ENCODE data around the gene SORBS1.

SORBS1 gene

DNA sequence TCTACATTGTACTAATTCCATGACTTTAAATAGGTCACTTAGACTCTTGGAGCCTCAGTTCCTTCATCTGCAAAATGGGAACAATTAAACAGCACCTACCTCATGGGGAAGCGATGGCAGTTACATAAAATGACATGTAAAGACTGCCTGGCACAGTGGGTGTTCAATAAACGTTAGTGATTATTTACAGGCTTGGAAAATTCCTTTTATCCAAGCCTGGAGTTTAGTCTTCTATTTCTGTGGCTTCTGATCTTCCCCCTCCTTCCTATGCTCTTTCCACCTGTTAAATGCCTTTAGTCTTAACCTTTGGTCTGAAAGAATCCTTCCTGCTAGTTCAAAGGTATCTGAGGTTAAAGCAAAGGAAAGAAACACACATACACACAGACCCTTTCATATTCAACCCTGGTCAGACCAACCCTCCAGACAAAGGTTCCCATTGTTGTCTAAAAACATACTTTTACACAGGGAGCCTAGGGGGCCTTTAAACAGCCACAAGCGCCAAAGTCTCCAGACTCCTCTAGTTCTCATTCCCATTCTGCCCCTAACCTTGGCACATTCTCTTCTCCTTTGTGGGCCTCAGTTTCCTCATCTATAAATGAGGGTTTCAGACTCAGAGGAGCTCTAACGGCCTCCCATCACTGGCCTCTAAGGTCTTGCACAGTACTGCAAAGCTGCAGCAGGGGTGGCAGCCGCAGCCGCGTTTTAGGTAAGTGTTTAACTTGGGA, 21.4 kb downstream of the SORBS1 start:
- no peak for DNase-seq (ENCODE audit: low read depth)

DNA sequence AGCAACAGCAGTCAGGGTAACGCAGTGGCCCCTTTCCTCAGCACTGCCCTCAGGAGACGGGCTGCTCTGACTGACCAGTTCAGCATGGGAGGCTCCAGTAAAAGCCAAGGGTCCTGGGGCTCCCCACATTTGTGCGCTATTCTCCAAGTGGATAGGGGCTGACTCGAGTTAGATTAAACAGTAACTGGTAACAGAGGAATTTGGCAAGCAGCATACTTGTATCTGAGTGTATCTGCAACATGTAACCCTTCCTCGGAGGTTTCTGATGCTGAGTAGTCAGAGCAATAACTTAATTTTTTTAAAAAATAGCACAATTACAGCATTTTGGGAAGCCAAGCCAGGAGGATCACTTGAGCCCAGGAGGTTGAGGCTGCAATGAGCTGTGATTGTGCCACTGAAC, 22.8 kb downstream of the SORBS1 start:
- DNase-seq (ENCODE audit: low read depth), result no peak

DNA sequence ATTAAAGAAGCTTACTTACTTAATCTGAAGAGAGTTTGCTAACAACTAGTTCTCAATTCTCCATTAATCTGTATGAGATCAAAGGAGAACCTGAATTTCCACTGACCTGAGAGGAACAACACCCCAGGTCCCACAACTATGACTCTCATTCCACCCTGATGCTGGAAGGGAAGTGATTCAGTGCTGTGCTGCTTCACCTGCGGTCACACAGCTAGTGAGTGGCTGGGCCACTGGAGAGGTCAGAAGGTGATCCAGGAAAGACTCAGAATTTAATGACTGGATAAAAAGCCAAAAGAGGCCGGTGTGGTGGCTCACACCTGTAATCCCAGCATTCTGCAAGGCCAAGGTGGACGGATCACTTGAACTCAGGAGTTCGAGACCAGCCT, 23.6 kb downstream of the SORBS1 start:
- DNase-seq (ENCODE audit: low read depth), result no peak

DNA sequence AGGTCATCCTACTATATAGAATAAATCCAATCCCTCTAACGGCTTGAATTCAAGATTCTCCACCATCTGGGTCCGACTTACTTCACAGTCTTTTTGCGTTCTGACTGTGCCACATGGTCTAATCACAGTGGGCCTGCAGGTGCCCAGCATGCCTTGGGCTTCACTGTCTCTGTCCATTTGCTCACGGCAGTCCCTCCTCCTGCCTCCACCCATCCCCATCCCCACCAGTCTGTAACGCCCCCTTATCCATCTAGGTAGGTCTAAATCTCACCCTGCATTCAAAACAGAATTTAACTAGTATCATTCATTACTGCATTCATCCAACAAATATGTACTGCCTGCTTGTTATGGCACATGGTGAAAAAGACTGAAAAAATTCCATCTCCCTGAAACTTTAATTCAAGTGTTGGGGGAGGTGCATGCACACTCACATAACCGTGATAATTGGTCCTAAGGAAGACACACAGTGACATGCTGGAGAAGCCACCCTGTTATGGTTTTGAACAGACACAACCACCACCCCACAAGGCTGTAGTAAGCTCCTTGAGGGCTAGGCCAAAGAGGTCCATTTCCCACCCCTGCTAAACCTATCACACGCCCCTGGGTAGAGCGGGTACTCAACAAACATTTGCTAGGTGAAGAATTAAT, 24.2 kb downstream of the SORBS1 start:
- DNase-seq (ENCODE audit: low read depth), result no peak

DNA sequence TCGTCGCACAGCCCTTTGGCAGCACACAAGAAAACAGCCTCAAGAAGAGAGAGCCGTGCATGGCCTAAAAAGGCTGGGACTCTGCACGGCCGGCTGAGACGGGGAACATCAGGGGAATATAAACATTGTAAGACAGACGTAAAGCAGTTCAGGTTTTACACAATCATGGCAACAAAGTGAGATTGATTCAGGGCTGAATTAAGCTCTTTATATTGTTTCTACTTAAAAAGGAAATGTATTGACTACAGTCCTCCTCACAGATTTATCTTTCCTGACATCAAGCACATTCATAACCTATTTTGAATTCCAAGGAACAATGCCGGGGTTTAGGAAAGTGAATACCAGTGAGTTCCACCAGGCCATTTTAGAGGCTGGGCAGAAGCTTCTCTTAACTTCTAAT, 25.2 kb downstream of the SORBS1 start:
- no peak for DNase-seq (ENCODE audit: low read depth)

DNA sequence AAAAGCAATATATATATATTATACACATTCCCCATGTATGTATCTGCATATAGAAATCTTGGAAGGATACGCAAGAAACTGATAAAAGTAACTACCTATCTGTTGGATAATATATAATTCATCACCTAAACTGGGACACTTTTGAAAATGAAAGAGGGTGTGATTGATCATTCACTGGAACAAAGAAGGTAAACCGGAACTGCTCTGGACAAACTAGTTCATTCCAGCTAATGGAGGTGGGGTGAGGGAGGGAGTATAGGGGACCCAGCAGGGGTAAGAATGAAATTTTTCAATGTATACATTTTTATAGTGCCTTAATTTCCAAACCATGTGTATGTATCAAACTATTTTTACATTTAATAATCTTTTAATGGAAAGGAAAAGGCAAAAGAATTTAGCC, 25.6 kb downstream of the SORBS1 start:
- no peak for DNase-seq (ENCODE audit: low read depth)

DNA sequence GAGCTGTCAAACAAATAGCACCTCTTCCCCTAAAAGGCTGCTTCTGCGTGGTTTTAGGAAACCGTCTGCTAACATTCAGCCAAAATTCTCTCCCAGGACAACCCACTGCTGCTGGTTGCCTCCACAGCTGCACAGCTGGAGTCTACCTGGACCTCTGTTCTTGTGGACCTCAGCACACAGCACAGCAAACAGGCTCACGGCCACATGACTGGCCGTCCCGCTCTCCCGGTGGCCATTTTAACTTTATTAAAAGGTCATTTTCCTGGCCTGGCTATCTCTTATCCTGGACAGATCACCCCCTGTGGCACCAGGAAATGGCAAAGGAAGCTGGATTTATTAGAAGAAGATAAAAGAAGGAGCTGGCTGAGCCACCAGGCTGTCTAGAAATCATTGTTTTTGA, 27.6 kb downstream of the SORBS1 start:
- no peak for DNase-seq (ENCODE audit: low read depth)

DNA sequence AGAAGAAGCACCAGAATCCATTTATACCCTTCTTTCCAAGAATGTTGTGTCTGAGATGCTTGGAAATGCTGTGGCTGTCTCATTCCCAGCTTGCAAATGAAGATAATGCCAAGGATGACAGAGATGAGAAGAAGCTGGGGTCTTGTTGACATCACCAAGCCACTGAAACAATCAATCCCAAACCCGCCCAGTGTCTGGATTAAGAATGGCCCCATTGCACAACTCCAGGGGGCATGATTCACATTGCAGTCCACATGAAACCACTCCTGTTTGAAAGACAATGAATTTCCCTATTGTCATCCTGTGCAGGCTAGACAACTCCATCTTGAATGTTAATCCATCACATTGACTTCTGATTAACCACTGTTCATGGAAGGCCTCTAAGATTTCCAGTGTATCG, 28.6 kb downstream of the SORBS1 start:
- DNase-seq (ENCODE audit: low read depth), result no peak

DNA sequence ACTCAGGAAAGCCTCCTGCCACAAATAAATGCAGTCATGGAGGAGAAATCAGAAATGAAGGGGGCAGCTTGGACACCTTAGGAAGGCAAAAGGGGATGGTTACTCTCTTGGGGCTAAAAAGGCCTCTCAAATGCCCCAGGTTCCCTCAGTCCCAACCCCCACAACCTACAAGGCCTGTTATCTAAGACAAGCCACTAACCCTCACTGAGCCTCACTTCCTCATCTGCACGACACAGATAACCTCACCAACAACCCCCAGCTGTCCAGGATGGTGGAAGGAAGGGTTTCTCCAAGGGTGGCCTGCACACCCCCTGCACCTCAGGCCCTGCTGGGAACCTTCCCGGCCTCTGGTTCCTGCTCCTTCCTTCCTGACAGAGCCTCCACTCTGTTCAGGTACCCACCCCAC, 29.2 kb downstream of the SORBS1 start:
- no peak for DNase-seq (ENCODE audit: low read depth)

DNA sequence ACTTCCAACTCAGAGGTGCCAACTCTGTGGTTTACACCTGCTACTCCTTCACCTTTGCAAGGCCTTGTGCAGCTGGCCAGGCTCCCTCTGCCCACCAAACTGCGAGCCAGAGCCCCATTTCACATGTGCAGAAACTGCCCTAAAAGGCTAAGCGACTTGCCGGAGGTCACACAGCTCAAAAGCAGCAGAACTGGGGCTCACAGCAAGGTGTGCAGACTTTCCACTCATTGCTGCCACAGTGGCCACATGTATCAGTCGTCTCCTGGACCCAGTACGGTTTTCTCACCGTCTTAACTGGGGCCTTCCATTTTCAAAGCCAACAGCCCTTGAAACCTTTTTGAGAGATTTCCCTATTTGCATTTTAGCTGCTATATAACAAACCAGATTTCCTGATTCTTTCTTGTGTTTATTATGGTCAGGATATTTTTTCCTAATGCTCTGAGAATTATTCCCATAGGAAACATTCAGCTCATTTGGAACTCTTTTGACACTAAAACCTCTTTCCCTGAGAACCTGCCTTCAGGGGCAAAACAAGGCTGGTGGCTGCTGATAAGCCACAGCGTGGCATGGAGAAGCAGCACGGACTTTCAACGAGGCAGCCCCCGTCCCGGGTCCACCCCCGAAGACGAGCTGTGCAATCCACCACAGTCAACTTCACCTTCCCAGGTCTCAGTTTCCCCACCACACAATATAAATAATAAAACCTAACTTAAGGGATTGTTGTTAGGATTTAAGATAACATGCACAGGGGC, 29.9 kb downstream of the SORBS1 start:
- DNase-seq (ENCODE audit: low read depth), result no peak

DNA sequence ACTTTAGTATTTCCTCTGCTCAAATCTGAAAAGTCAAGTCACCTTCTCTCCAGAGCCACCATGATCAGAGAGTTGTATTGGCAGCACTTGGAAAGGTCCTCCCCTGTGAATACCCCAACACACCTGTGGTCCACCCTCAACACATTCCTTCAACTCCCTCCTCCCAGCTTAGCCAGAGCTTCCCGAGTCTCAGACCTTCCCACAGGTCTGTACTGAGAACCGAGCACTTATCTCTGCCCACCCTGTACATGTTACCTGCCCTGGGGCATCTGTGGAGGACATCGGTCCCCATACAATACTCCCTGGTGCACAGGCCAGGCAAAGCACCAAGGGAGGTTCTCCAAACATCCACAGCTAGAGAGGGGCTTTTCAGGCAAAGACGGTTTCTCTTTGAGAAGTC, 30.6 kb downstream of the SORBS1 start:
- DNase-seq (ENCODE audit: low read depth), result no peak

DNA sequence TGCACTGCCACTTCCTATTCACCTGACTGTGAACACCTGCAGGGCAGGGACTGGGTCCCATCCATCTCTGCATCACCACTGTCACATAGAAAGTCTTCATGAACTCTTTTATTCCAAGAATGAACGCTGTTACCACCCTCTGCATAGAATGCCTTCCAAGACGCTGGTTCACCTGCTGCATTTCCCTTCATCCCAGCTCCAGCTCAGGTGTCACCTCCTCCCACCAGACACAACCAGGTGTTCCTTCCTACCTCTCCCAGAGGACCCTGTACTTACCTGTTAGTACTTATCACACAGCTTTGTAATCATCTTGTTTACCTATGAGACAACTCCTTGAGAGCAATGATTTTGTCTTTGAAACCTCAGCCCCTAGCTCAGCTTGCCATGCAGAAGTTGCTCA, 31.1 kb downstream of the SORBS1 start:
- DNase-seq (ENCODE audit: low read depth), result no peak

DNA sequence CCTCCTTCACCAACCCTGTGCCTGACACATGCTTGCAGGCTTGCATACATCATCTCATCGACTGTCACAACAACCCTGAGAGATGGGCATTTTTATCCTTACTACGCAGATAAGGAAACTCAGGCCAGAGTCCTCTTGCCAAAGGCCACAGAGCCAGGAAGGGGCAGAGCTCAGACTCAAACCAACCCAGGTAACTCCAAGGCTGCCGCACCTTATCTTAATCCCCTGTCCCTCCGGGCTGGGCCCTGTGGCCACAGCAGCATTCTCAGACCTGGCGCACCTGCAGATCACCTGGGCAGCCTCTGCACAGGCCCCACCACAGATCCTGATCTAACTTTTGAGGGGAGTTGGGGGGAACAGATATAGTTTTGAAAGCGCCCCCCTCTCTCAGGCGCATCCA, 35.1 kb downstream of the SORBS1 start:
- no peak for DNase-seq (ENCODE audit: low read depth)

DNA sequence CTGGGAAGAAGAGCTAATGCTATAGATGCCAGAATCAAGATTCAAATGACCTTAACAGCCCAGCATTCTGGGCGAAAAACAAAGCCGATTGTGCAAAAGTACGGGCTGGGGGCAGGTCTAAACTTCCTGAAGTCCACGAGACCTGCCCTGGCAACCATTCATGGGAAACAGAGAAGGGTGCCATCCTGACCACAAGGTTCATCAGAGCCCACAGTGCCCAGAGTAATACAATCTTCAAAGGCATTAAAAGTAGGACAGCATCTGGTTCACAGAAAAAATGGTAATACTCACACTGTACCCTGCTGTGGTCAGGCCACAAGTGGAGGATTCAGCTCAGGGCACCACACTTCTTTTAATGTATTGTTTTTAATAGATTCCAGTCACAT, 36.1 kb downstream of the SORBS1 start:
- DNase-seq (ENCODE audit: low read depth), result no peak

DNA sequence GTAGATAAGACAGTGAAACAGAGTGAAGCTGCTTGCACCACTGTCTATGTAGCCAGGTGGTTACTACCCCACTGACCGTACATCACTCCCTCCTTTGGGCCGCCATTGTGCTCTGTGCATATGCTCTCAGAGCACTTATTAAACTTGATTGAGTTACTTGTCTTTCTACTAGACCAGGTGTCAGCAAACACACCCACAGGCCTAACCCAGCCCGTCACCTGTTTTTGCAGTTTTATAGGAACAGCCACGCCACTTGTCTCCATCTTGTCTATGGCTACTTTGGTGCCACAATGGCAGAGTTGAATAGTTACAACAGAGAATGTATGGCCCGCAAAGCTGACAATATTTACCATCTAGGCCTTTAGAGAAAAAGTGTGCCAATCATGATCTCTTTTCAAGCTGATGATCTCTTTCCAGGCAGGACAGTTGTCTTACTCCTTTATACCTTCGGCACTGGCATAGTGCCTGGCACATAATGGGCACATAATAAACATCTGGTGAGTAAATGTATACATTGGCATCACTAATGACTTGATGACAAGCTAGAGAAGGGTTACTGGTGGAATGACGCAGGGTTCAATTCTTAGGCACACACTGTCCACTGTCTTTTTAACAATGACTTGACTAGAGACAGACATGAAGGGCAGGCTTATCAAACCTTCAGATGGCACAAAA, 36.7 kb downstream of the SORBS1 start:
- DNase-seq (ENCODE audit: low read depth), result no peak

DNA sequence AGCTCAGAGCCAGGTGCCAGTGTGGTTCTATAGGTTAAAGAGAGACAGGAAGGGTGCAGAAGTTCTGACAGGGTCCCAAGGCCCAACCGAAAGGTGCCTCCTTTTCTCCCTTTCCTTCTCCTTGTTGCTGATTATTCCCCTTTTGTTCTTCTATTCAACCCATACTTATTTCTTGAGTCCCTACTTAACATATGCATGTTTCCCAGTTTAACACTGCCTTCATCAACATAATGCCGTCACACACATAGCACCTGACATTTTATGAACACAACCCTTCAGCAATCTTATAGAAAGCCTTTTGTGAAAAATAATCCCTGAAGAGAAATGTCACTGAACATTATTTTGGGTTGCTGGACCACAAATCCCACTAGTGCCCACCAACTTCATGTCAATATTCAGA, 39.1 kb downstream of the SORBS1 start:
- no peak for DNase-seq (ENCODE audit: low read depth)

DNA sequence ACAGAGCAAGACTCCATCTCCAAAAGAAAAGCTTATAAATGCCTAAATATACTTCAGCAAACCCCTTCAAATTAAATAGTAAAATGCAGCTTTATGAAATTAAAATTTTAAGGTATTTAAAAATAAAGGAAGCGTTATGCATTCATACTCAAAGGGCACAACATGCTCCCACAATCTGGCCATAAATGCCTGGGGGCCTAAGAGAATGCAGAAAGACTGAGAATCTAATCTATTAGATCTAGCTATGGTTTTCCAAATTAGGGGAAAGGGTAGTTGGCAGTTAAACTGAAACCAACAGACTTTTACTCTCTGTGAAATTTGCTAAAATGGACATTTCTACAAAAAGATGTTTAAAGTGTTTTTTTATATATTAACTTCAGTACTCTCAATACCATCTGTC, 40.6 kb downstream of the SORBS1 start:
- no peak for DNase-seq (ENCODE audit: low read depth)

DNA sequence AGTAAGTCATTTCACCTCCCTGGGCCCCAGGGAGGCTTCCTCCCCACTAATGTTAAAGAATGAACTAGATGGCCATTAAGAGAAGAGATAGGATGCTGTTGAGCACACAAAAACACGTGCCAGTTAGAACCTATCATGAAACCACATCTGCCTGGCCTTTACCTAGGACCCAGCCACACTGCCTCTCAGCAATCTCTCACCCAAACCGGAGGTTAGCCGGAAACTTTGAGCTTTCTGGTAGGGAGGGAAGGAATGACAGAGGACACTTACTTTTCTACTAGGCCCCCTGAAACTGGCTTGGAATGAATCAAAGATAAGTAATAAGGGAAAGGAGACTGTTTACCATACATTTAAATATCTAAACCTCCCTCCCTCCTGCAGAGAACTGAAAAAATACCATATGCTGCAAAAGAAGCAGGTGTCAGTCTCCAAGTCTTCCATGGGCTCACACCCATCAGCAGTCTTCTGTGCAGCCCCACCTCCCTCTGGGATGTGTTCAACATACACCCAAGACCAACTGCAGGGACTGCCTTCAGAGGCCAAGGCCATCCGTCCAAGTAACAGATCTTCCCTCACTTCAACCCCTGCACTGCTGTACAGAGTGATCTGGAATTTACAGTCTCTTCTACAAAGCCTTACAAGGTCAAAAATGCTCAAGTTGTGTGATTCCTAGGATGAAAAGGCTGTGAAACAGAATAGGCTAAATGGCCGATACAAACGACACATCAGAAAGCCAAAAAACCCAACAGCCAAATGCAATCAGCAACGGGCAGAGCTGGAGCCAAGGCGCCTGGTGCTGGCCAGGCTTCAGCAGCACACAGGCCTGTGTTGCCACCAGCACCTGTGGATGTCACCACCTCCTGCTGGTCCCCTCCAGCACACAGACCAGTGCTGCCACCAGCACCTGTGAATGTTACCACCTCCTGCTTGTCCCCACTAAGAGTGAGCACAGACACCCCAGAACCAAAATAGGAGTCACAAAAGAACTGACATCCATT, 42.4 kb downstream of the SORBS1 start:
- no peak for DNase-seq (ENCODE audit: low read depth)

DNA sequence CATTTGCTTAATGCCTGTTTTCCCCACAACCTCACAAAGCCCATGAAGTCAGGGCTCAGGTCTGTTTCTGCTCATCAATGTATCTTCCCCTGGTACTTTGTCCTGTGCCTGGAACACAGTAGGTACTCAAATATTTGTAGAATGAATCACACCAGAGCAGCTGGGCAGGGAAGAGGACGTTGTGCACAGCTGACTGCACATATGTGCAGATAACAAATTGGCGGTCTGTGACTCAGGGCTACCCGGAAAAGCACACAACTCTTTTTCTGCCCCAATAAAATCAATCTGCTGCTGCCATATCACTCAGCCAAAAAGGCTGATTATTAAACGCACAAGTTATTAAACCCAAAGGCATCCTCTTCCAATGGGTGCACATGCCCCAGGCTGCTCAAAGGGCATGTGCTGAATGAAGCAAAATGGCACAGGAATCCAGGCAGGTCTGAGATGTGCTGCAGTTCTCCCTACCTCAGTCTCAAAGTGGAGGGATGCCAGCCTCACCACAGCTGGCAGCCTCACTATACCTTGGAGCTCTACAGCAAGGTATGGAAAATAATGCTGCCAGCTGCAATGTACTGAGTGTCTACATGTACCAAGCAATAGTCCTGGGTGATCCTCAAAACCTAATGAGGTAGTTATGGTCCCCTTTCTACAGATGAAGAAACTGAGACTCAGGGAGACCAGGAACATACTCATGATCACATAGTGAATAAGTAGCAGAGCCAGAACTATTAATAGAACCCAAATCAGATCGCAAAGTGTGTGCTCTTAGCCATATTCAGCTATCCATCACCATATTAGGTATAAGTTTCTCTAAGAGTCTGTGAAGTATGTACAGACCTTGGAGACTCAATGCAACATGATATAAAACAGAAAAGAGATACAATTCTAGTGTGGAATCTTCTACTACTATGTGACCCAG, 43.4 kb downstream of the SORBS1 start:
- no peak for DNase-seq (ENCODE audit: low read depth)

DNA sequence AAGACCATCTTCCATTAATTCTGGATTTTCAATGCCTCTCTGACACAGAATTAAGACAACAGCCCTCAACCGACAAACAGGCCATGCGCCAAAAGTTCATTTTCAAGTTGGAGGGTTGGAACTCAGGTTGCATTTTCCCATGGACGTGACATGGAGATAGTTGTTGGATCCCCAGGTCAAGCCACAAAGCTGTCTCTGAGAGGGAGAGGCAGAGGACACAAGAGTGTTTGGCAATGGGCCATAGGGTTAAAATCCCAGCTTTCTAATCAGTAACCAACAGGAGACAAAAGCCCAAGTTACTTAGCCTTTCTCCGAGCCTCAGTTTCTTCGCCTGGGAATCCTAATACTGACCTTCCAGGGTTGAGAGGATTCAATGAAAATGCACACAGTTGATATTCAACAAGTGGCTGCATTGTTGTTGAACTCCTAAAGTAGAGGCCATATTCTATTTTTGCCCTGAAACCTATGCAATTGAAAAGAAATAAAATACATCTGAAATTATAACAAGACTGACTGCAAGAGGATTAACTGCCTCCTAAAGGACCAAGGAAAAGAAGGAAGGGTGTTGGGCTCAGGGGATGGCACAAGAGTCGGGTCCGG, 44.3 kb downstream of the SORBS1 start:
- DNase-seq (ENCODE audit: low read depth), result no peak
